Cardiac muscle cell (in vitro differentiated cells and primary cell): ENCODE measurements around the gene FGD4. TPM values are rescaled to one million over a fixed set of nuclear protein-coding genes. Genes with fewer than 3 reads are reported as not detected.
A peak's percentile ranks its signal among the peaks of the same experiment; 100 is the strongest.

Source experiments
- DNase-seq, 2 donors: peaks; one replicate each; pipeline versions ENCODE4 v3.0.0 to v3.0.0-alpha.2; 2010 to 2017; ENCODE audit warnings: low read depth in 1 of 2, low spot score in 1 of 2
- H3K27ac ChIP-seq: fragments of 200-600 bp; sonication (generic); 2 replicates; pipeline ENCODE4 v1.5.1; 2016
- H3K27me3 ChIP-seq: fragments of 200-600 bp; sonication (generic); 2 replicates; pipeline ENCODE4 v1.6.0; 2016; ENCODE audit warnings: control low read depth
- H3K36me3 ChIP-seq: fragments of 200-600 bp; sonication (generic); 2 replicates; pipeline ENCODE4 v1.5.1; 2016; ENCODE audit warnings: control low read depth
- H3K4me1 ChIP-seq: fragments of 200-600 bp; sonication (generic); 2 replicates; pipeline ENCODE4 v1.8.1; 2017; ENCODE audit warnings: low read depth, mild to moderate bottlenecking, mixed run types
- H3K4me3 ChIP-seq: fragments of 200-600 bp; sonication (generic); 2 replicates; pipeline ENCODE4 v1.5.1; 2016; ENCODE audit warnings: mild to moderate bottlenecking
- H3K9me3 ChIP-seq: fragments of 200-600 bp; sonication (generic); 2 replicates; pipeline ENCODE4 v1.5.1; 2017; ENCODE audit warnings: low read depth, mild to moderate bottlenecking, control low read depth
- polyA plus RNA-seq: library from polyadenylated mRNA; unstranded; fragments of >200 nt; fragmentation: Nextera tagmentation; extraction: Ambion mirVana; gene quantifications from 2 replicates; pipeline ENCODE4 v1.2.1, GENCODE V29; 2016
- total RNA-seq: library from RNA; depleted of rRNA; stranded (reverse); fragments of >200 nt; gene quantifications from 2 replicates; pipeline ENCODE4 v1.2.3, GENCODE V29; 2016
- TF ChIP-seq, protein P1 (sequence below): IDR thresholded peaks from 2 replicates; pipeline ENCODE4 v1.5.1; 2012; ENCODE audit warnings: low read depth, mild to moderate bottlenecking, low read length

FGD4 gene
- total and polyA plus RNA-seq, 2 experiments from 2014 or later = 2.5 to 7.3 TPM

DNA sequence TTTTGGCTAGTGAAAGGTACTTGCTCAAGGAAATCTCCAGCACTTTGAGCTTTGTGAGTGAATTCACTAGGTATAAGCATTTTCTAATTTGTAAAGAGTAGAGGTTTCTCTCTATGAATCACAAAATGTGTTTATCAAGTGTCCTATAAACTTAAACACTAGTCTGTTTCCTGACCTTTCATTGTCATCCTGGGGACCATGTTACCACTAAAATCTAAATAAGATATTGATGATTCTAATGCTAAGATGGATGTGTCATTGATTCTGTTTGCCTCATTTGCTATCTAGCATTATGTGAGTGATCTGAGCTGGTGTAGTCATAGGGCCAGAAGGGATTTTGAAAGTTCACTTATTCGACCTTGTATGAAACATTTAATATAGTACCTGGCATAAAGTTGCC is 199.3 kb downstream of the FGD4 start:
- H3K27ac ChIP-seq = no peak overlapping the region
- TF ChIP-seq, protein P1, sequence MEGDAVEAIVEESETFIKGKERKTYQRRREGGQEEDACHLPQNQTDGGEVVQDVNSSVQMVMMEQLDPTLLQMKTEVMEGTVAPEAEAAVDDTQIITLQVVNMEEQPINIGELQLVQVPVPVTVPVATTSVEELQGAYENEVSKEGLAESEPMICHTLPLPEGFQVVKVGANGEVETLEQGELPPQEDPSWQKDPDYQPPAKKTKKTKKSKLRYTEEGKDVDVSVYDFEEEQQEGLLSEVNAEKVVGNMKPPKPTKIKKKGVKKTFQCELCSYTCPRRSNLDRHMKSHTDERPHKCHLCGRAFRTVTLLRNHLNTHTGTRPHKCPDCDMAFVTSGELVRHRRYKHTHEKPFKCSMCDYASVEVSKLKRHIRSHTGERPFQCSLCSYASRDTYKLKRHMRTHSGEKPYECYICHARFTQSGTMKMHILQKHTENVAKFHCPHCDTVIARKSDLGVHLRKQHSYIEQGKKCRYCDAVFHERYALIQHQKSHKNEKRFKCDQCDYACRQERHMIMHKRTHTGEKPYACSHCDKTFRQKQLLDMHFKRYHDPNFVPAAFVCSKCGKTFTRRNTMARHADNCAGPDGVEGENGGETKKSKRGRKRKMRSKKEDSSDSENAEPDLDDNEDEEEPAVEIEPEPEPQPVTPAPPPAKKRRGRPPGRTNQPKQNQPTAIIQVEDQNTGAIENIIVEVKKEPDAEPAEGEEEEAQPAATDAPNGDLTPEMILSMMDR = no peak
- DNase-seq = no peak
- H3K4me3 ChIP-seq = no peak overlapping the region
- no peaks in the 10 kb centered on the region for H3K4me1 ChIP-seq
- H3K27me3 ChIP-seq = no peaks in the 10 kb centered on the region
- peaks cover 3% of the 10 kb centered on the region for H3K36me3 ChIP-seq
- H3K9me3 ChIP-seq = no peaks in the 10 kb centered on the region

- no peaks in the 10 kb centered on the region for H3K27me3 ChIP-seq
- no peak overlapping the region for H3K27ac ChIP-seq
- no peak for DNase-seq
- peaks cover 2% of the 10 kb centered on the region for H3K36me3 ChIP-seq
- TF ChIP-seq, protein P1 = no peak
- H3K4me3 ChIP-seq = no peak overlapping the region
- H3K9me3 ChIP-seq = no peaks in the 10 kb centered on the region
- no peaks in the 10 kb centered on the region for H3K4me1 ChIP-seq
Observed at GRCh38 chr12:32600681-32601080, 201.3 kb downstream of the FGD4 start.

DNA sequence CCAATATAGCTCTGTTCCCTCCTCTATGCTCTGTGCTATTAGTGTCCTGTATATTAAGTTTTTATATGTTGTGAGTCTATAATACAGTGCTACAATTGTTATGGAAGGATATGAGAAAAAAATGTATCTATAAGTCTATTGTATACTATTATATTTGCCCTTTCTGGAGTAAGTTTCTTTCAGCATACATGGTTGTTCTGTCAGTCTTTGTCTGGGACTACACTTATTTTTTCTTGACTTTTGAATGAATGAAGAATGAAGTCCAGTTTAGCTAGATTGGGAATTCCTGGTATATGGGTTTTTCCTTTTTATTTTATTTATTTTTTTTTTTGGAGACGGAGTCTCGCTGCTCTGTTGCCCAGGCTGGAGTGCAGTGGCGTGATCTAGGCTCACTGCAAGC is 203.7 kb downstream of the FGD4 start:
- Histone ChIP-seq H3K27ac (no peak overlapping the region), H3K4me1 (no peaks in the 10 kb centered on the region), H3K9me3 (no peaks in the 10 kb centered on the region), H3K4me3 (no peak overlapping the region), H3K27me3 (no peaks in the 10 kb centered on the region), H3K36me3 (no peaks in the 10 kb centered on the region)
- TF ChIP-seq, protein P1 = no peak
- DNase-seq = no peak

DNA sequence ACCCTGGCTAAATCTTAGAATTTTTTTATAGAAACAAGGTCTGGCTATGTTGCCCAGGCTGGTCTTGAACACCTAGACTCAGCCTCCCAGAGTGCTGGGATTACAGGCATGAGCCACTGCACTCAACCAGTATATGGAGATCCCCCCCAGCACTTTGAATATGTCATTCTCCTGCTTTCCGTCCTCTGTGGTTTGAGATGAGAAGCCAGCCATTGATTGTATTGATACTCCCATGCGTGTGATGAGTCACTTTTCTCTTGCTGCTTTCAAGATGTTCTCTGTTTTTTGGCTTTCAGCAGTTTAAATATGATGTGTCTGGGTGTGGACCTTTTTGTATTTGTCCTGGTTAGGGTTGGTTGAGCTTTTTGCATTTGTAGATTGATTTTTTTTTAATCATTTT is 204.5 kb downstream of the FGD4 start:
- no peak overlapping the region for H3K4me3 ChIP-seq
- no peaks in the 10 kb centered on the region for H3K9me3 ChIP-seq
- TF ChIP-seq, protein P1 = no peak
- H3K36me3 ChIP-seq = no peaks in the 10 kb centered on the region
- H3K4me1 ChIP-seq = no peaks in the 10 kb centered on the region
- no peak overlapping the region for H3K27ac ChIP-seq
- peak in 1 of 2 donors; percentile 42 for DNase-seq
- no peaks in the 10 kb centered on the region for H3K27me3 ChIP-seq

GRCh38 chr12:32604565-32604964 is 205.2 kb downstream of the FGD4 start:
- TF ChIP-seq, protein P1 = no peak
- H3K4me3 ChIP-seq = no peak overlapping the region
- H3K27me3 ChIP-seq = no peaks in the 10 kb centered on the region
- H3K9me3 ChIP-seq = no peaks in the 10 kb centered on the region
- DNase-seq = no peak
- H3K27ac ChIP-seq = no peak overlapping the region
- H3K4me1 ChIP-seq = no peaks in the 10 kb centered on the region
- no peaks in the 10 kb centered on the region for H3K36me3 ChIP-seq
